ENCODE data around the gene HOXB8. TPM values are rescaled to one million over a fixed set of nuclear protein-coding genes. Genes with fewer than 3 reads are reported as not detected.

Gene HOXB8
- total RNA-seq, result 11.8 and 13.8 TPM in 2 replicates
- polyA plus RNA-seq (2012), result 8.9 TPM

GRCh38 chr17:48615047-48615962, at the start of gene HOXB8:
HOXB8 (minus strand) TSS chr17:48615292; CDS start chr17:48614704, 588 bp downstream.
- peak; percentile 57 for DNase-seq (ENCODE audit: low read depth)

DNA sequence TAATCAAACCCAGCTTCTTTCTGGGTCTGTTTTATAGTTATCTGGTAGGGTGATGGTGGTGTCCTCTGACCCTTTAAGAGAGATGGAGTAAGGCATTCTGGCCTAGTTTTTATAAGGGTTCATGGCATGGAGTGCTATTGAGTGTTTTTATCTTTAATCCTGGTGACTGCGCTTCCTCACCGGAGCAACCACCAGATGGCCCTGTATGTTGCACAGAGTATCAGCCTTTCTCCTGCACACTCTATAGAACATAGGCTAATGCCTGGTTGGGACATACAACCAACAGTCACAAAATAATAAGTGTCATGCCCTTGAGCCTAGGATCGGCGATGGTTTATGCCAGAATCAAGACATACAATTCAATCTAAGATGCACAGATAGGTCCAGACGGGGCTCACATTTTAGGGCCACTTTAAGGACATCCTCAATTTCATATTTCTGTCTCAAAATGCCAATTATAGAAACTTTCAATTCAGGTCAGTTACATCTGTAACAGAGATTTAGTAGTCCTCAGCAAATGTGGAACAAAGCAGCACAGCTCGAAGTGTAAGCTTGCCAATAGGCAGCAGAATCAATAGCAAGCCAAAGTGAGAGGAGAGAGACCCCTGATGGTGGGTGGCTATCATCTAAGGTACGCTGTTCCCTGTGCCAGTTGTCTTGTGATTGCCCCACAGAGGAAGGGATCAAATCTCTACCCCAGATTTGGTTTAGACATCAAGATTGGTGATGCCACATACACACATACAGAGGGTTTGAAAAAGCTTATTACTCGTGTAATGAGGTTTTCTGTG, 48.2 kb upstream of the HOXB8 start:
- no peak for DNase-seq (ENCODE audit: low read depth)

DNA sequence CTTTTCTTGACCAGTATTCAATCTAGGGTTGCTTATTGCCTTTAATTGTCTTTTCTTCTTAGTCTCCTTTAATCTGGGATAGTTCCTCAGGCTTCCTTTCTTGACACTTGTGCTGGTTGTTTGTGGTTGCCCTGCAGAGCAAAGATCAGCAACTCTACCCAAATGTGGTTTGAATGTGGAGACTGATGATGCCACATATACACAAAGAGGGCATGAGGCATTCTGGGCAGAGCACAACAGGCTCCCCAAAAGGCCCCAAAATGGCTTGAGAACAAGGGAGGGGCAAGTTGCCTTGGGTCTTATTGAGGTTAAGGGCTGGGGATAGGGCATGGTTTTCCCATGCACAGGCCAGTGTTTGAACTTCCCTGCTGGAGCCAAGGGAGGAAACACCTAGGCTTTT, 40.8 kb upstream of the HOXB8 start:
- DNase-seq (ENCODE audit: low read depth), result peak; percentile 63

DNA sequence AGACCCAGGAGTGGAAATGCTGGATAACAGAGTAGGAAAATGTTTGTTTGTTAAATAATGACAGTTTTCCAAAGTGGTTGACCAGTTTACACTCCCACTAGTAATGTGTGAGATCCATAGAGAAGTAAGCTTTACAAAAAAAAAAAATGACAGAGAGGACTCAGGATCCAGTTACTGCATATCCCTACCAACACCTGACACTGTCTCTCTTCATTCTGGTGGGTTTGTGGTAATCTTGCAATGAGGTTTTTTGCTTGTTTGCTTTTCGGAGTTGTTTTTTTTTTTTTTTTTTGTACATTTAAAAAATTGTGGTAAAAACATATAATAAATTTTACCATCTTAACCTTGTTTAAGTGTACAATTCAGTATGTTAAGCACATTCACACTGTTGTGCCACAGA, 34.6 kb upstream of the HOXB8 start:
- DNase-seq (ENCODE audit: low read depth), result peak; percentile 58

- no peak for DNase-seq (ENCODE audit: low read depth)
These were observed 32.8 kb upstream of the HOXB8 start for GRCh38 chr17:48647963-48648245.

- no peak for DNase-seq (ENCODE audit: low read depth)
These were observed 32.2 kb upstream of the HOXB8 start for GRCh38 chr17:48647103-48647962.

DNA sequence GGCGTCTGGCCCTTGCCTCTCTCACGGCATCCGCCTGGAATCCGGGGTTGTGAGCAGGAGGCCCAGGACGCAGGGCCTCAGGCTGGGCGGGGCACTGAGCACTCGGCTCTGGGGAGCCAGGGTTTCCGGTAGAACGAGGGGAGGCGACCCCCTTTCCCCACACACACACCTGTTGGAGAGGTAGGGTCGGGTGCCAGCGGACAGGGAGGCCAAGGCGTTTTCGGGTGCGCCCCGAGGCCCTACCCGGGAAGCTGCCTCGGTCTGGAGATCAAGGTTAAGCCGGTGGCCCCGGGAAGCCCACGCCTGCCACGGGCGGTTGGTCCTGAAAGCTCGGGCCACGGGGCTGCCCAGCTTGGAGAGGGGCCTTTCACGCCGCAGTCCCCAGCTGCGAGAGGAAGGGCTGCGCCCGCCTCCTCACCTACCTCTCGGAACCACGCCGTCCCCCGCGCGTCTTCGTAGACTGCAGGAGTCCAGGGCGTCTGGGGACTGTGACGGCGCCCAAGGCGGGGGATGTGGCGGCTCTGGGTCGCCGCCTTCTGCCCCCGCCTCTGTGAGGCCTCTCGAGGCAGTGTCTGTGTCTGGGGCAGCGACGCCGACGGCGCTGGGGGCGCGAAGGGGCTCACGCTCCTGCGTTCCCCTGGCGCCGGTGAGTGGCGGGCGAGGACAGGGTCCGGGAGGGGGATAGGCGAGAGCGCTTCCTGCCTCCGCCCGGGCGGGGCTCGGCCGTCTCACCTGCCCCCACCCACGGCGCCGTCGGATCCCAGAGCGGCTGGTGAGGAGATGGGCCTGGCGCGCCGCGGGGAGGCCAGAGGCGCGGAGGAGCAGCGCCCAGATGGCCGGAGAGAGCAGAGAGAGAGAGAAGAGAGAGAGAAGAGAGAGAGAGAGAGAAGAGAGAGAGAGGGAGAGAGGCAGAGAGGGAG, 31.4 kb upstream of the HOXB8 start:
- no peak for DNase-seq (ENCODE audit: low read depth)

- DNase-seq (ENCODE audit: low read depth), result no peak
These were observed 30.6 kb upstream of the HOXB8 start for GRCh38 chr17:48645639-48646182.

- no peak for DNase-seq (ENCODE audit: low read depth)
These were observed 29.9 kb upstream of the HOXB8 start for GRCh38 chr17:48644910-48645557.

DNA sequence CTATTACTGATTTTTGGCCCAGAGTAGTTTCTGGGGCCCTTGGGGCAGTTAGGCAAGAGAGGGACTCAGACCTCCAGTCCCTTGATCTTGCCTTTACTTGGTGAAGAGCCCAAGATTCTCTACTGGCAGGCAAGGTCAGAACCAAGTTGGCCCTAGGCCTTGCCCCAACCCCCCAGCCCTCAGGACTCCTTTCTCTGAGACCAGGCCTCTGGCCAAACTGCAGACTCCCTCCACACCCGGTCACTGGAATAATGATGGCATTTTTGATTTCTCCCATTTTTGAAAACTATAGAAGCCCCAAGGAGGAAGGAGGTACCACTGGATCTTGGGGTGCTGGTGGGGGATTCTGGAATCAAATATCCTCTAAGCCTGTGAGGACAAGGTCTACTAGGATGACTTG, 29.1 kb upstream of the HOXB8 start:
- no peak for DNase-seq (ENCODE audit: low read depth)

DNA sequence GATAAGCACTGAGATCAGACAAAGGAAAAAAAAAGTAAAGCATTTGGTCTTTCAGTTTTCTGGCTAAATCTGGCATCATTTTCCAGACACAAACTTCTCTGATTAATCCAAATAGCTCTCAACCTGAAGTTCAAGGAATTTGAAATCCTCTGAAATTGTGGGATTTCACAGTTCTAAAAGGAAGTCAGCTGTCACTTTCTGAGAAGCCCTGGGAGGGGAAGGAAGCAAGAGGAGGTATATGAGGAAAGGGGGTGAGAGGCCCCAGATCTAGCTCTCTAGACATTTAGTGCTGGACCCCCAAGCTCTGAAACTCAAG, 28.6 kb upstream of the HOXB8 start:
- no peak for DNase-seq (ENCODE audit: low read depth)

- no peak for DNase-seq (ENCODE audit: low read depth)
These were observed 28.0 kb upstream of the HOXB8 start for GRCh38 chr17:48642843-48643696.

DNA sequence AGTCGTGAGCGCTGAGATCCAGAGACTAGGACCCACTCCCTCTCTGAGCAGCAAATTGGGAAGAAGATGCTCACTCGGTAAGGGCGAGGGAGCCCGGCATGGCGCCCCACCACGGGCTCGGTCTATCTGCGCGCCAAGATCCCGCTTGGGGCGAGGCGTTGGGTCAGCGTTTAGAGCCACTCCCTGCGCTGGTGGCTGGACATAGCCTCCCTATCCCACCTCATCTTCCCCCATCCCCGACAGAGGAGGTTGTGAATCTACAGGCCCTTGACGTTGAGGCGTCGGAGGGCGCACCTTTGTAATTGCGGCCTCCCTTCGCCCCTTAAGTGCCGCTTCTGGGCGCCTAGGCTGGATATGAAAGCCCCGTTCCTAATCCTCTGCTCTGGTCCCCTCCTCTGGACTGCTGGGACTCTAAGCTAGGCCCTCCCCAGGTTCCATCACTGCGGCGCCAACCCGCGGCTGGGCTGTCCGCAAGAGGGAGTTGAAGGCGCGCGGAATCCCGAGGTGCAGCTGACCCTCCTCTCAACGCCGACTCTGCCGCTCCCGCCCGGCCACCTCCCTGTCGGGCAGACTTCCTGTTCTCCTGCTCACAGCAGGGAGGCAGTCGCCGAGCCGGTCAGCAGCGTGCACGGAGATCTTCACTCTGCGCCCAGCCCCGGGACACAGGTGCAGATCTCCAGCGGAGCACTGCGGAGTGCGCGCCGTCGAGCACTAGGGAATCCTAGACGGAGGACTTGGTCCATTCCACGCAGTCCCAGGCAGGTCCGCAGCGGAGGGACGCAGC, 27.2 kb upstream of the HOXB8 start:
- DNase-seq (ENCODE audit: low read depth), result no peak

DNA sequence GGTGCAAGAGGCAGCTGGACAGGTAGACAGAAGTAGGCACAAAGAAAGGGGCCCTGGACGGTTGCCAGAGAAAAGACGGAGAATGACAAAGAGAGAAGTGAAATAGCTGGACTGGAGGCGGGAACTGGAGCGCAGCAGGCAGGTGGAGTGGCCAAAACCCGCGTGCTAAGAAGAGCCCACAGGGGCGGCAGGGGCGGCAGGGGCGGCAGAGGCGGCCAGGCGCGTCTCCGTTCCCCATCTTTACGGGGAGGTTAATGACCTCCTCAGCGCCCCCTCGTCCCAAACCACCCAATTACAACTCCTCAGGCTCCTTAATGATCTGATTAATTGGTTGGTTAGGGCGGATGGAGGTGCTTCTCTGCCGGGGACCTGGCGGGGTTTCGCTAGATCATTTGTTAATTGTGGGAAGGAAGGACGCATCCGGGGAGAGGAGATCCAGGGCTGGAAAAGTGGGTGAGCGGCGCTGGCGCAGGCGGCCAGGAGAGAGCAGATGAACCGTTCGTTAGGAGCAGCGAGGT, 26.5 kb upstream of the HOXB8 start:
- no peak for DNase-seq (ENCODE audit: low read depth)

DNA sequence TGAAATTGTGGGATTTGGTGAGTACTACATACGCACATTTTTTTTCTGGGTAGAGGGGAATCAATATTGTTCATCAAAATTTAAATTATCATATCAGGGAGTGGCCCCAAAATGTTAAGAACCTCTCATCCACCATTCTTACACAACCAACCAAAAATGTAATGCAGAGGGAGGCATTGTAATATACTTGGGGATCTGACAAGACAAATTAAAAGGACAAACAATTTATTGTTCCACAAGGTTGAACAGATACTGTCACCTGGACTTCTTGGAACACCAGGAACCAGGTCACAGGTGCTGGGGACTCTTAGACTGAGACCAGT, 25.7 kb upstream of the HOXB8 start:
- DNase-seq (ENCODE audit: low read depth), result no peak

GRCh38 chr17:48639982-48640857, 25.1 kb upstream of the HOXB8 start:
- no peak for DNase-seq (ENCODE audit: low read depth)

GRCh38 chr17:48639136-48639535, 24.0 kb upstream of the HOXB8 start:
- DNase-seq (ENCODE audit: low read depth), result no peak
